K562 (cell line): ENCODE results near the gene DPAGT1.

Source experiments
- CHCHD3 ChIP-seq: fragments of 250-450 bp; sonication (Bioruptor Pico); IDR thresholded peaks from 2 replicates; pipeline ENCODE4 v2.1.2; 2022; ENCODE audit warnings: mild to moderate bottlenecking
- EP300 ChIP-seq: IDR thresholded peaks from 2 replicates; pipeline ENCODE4 v1.6.1; 2012; ENCODE audit warnings: low read length, improper control_type of control experiment
- JUN ChIP-seq, 2 experiments: sonication (generic) in 1 of 2; formaldehyde crosslinking in 1 of 2; IDR thresholded peaks; 2 replicates each; pipeline versions ENCODE4 v1.6.1 to v1.8.0; 2012 to 2022; ENCODE audit warnings: borderline replicate concordance in 2 of 2, mild to moderate bottlenecking in 2 of 2, improper control_type of control experiment in 1 of 2, low read depth in 1 of 2, low read length in 1 of 2, missing genetic modification reagents in 1 of 2
- NFIC ChIP-seq: fragments of 450-650 bp; IDR thresholded peaks from 2 replicates; pipeline ENCODE4 v1.6.1; 2017; ENCODE audit warnings: mild to moderate bottlenecking, inconsistent platforms
- POLR2AphosphoS5 ChIP-seq: IDR thresholded peaks from 2 replicates; pipeline ENCODE4 v1.6.1; 2011; ENCODE audit warnings: mild to moderate bottlenecking, low read depth, low read length, moderate library complexity; ENCODE audit not compliant: control insufficient read depth, insufficient read depth
- TEAD4 ChIP-seq, 2 experiments: sonication (generic) in 1 of 2; formaldehyde crosslinking in 1 of 2; IDR thresholded peaks; 2 replicates each; pipeline versions ENCODE4 v1.6.1 to v1.8.0; 2012 to 2022; ENCODE audit warnings: borderline replicate concordance in 1 of 2, inconsistent platforms in 1 of 2, low read length in 1 of 2, mild to moderate bottlenecking in 1 of 2, missing genetic modification reagents in 1 of 2
- TRIM24 ChIP-seq, 2 experiments: fragments of 450-650 bp; IDR thresholded peaks; 2 replicates each; pipeline ENCODE4 v1.6.1; 2016
- TRIM28 ChIP-seq: fragments of 450-650 bp; IDR thresholded peaks from 2 replicates; pipeline ENCODE4 v1.6.1; 2017
- ZNF121 ChIP-seq: sonication (generic); formaldehyde crosslinking; conservative IDR thresholded peaks from 2 replicates; pipeline ENCODE4 v1.8.0; 2022; ENCODE audit warnings: missing genetic modification reagents
- TF ChIP-seq, protein P1 (sequence below): fragments of 250-450 bp; sonication (Bioruptor Pico); IDR thresholded peaks from 2 replicates; pipeline ENCODE4 v1.5.0; 2020; ENCODE audit warnings: mild to moderate bottlenecking, borderline replicate concordance

DNA sequence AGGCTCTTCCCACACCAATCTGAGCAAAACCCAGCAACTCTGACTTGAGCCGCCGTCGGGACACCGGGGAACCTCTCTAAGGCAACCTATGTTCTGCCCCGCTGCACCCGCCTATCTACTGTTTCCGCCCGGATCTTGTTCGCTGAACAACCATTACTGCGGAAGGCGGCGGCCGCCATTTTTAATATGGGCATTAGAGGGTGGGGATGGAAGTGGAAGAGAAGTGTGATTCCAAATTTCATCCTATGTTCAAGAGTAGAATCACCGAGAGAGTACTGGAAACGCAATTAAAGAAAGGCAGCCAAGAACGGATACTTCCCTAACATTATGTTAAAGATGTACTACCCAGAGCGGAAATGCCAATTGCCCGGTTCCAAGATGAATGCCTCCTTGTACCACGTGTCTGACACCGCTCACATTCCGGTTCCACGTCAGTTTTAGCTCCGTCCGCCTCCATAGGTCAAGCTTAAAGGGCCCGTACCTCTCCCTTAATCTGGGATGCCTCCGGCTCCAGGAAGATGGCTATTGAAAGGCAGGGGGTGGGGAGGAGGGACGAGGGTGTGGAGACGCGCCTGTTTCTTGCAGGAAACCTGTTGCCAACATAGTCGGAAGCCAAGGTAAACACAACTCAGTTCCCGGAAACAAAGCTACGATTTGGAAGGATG, at the start of gene DPAGT1:
- TF ChIP-seq POLR2AphosphoS5 = no peak
- TF ChIP-seq, protein P1, sequence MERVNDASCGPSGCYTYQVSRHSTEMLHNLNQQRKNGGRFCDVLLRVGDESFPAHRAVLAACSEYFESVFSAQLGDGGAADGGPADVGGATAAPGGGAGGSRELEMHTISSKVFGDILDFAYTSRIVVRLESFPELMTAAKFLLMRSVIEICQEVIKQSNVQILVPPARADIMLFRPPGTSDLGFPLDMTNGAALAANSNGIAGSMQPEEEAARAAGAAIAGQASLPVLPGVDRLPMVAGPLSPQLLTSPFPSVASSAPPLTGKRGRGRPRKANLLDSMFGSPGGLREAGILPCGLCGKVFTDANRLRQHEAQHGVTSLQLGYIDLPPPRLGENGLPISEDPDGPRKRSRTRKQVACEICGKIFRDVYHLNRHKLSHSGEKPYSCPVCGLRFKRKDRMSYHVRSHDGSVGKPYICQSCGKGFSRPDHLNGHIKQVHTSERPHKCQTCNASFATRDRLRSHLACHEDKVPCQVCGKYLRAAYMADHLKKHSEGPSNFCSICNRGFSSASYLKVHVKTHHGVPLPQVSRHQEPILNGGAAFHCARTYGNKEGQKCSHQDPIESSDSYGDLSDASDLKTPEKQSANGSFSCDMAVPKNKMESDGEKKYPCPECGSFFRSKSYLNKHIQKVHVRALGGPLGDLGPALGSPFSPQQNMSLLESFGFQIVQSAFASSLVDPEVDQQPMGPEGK (CRISPR knock-in tag) = 0 out of 2 replicates have a peak, but pooled peaks have one; percentile 51
- peak; percentile 55; the same call in 1 of the 2 replicates for TF ChIP-seq JUN (IDR thresholded peaks at IDR 0.05; ENCODE audit: borderline replicate concordance, low read depth, low read length)
- TF ChIP-seq JUN (CRISPR knock-in tag; IDR thresholded peaks at IDR 0.05; ENCODE audit: borderline replicate concordance) = no peak
- 0 out of 2 replicates have a peak, but pooled peaks have one; percentile 11 for TF ChIP-seq TRIM28
- peak; percentile 82 for TF ChIP-seq TEAD4 (IDR thresholded peaks at IDR 0.05; ENCODE audit: low read length)
- TF ChIP-seq TEAD4 (CRISPR knock-in tag; IDR thresholded peaks at IDR 0.05; ENCODE audit: borderline replicate concordance) = no peak
- no peak; the same call in 1 of the 2 replicates for TF ChIP-seq NFIC
- TF ChIP-seq TRIM24 (IDR thresholded peaks at IDR 0.05) = peak in 1 of 2 experiments; percentile 93; a peak in 2 of 4 replicates
- no peak for TF ChIP-seq CHCHD3
- peak; percentile 38 for TF ChIP-seq EP300
- TF ChIP-seq ZNF121 = no peak
